Activated CD8-positive, alpha-beta memory T cell treated with anti-CD3 and anti-CD28 coated beads, Interleukin-2, amount 10 ng/mL, durations not matched to agents 7 days and 5 days (primary cell): ENCODE measurements around the gene ZSCAN12. TPM values are rescaled to one million over a fixed set of nuclear protein-coding genes. Genes with fewer than 3 reads are reported as not detected.
"Not testable (repeated sequence)": the region's sequence is repeated elsewhere in the genome, so short reads cannot be mapped to it uniquely, and the experiment has no call there.

ENCODE experiments used
- ATAC-seq: fragments of 150-1000 bp; cut with Tn5 transposase; one replicate; pipeline ENCODE4 v1.10.0; 2021; ENCODE audit warnings: moderate library complexity
- CTCF ChIA-PET: fragments of 350-600 bp; sonication (Branson Sonifier 250); formaldehyde crosslinking; loops from one replicate; lab custom pipeline; 2021; ENCODE audit warnings: antibody characterized with exemption; lab: Charles Lee
- DNase-seq: peaks from one replicate; pipeline ENCODE4 v3.0.0-alpha.2; 2020
- H3K27ac Mint-ChIP-seq: one replicate; pipeline ENCODE4 v1.8.0; 2021; ENCODE audit warnings: mild to moderate bottlenecking, mixed read lengths
- H3K27me3 Mint-ChIP-seq: one replicate; pipeline ENCODE4 v1.8.0; 2021; ENCODE audit warnings: mixed read lengths
- H3K36me3 Mint-ChIP-seq: one replicate; pipeline ENCODE4 v1.8.0; 2021; ENCODE audit warnings: mild to moderate bottlenecking, mixed read lengths
- H3K4me1 Mint-ChIP-seq: one replicate; pipeline ENCODE4 v1.8.0; 2021; ENCODE audit warnings: mixed read lengths
- H3K4me3 Mint-ChIP-seq: one replicate; pipeline ENCODE4 v1.8.0; 2021; ENCODE audit warnings: mild to moderate bottlenecking, moderate library complexity, mixed read lengths
- H3K9me3 Mint-ChIP-seq: one replicate; pipeline ENCODE4 v1.8.0; 2022; ENCODE audit warnings: low read depth, mixed read lengths
- total RNA-seq, 2 experiments: library from RNA; stranded (reverse); gene quantifications; one replicate each; pipeline ENCODE4 v1.2.3, GENCODE V29; 2021

The ZSCAN12 gene
- total RNA-seq, 2 experiments from 2014 or later, result 7.1 to 7.9 TPM

DNA sequence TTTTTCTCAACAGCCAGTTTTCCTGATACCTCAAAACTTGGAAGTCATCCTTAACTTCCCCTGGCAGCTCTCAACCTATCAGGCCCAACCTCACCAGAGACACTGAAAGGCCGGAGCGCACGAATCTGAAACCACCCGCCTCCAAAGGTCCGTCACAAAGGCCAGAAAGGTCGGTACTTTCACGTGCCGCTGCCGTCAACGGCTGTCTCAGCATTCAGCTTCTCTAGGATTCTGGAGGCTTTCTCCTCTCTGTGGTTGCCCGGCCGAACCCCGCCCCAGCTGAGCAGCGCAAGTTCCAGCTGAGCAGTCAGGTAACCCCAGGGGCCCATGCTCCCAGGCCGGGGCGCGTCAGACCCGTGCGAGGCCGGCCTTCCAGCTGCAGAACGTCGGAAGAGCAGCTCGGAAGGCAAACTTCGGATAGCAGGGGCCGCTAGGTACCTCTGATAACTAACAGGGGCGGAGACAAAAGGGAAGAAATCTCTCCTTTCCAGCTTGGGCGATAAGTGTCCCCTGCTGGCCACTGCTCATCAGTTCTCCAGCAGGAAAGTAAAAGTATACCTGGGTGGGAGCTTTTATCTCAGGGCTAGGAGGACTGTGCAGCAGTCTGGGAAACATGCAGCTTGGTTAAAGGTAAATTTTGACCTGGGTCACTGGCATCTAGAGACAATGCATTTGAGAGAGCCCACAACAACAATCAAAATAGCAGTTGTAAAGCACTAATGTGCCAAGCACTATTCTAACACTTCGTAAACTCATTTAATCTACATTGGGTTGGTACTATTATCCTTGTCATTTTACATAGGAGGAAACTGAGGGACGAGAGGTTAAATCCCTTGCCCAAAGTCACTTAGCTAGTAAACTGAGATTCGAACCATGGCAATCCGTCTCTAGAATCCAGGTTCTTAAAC is 16.1 kb downstream of the ZSCAN12 start:
- ATAC-seq (no peak), DNase-seq (no peak)
- Mint-ChIP-seq H3K4me1 (no peaks in the 10 kb centered on the region), H3K9me3 (no peaks in the 10 kb centered on the region), H3K27ac (no peak overlapping the region), H3K27me3 (no peaks in the 10 kb centered on the region), H3K4me3 (no peak overlapping the region), H3K36me3 (peaks cover 84% of the 10 kb centered on the region)
- CTCF ChIA-PET, result interaction anchor here (1.3 kb wide), 2 partner anchors 27 to 45 kb away, joined by 3 read pairs; no protein-coding TSS in a partner anchor

DNA sequence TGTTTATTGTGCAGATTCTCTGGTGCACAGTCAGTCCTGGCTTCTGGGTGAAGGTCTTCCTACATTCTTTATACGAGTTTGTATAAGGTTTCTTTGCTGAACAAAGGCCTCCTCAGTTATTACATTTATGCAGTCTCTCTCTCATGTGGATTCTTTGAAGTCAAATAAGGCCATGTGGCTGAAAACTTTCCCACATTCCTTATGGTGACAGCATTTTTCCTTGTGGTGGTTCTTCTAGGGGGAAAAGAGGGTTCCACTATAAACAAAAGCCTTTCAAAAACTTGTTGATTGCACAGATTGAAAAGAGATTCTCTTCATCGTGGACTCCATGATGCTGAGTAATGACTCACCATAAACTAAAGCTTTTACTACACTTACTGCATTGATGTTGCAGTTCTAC is 19.2 kb downstream of the ZSCAN12 start:
- Mint-ChIP-seq H3K4me3 (no peak overlapping the region), H3K27me3 (no peaks in the 10 kb centered on the region), H3K36me3 (peaks cover 77% of the 10 kb centered on the region), H3K4me1 (no peaks in the 10 kb centered on the region), H3K9me3 (no peaks in the 10 kb centered on the region), H3K27ac (no peak overlapping the region)
- CTCF ChIA-PET, result no interaction called here
- DNase-seq, result no peak
- ATAC-seq, result no peak

DNA sequence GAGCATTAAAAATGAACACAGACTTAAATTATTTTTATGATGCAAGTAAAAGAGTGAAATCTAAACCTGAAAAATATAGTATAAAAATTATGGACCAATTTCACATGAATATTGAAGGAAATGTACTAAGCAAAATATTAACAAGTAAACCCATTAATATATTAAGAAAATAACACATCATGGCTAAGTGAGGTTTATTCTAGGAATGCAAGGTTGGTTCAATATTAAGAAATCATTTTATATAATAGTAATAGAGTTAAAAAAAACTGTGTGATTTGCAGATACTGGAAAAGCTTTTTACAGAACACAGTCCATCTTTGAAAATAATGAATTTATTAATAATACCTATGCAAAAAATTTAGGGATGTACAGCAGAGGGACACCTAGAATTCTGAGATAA is 20.9 kb downstream of the ZSCAN12 start:
- no peaks in the 10 kb centered on the region for H3K9me3 Mint-ChIP-seq
- no peak for DNase-seq
- CTCF ChIA-PET, result interaction anchor here (1.2 kb wide), 1 partner anchor 23 kb away, joined by 4 read pairs; no protein-coding TSS in a partner anchor
- ATAC-seq, result no peak
- peaks cover 64% of the 10 kb centered on the region for H3K36me3 Mint-ChIP-seq
- H3K27ac Mint-ChIP-seq, result no peak overlapping the region
- no peak overlapping the region for H3K4me3 Mint-ChIP-seq
- H3K27me3 Mint-ChIP-seq, result no peaks in the 10 kb centered on the region
- H3K4me1 Mint-ChIP-seq, result no peaks in the 10 kb centered on the region

DNA sequence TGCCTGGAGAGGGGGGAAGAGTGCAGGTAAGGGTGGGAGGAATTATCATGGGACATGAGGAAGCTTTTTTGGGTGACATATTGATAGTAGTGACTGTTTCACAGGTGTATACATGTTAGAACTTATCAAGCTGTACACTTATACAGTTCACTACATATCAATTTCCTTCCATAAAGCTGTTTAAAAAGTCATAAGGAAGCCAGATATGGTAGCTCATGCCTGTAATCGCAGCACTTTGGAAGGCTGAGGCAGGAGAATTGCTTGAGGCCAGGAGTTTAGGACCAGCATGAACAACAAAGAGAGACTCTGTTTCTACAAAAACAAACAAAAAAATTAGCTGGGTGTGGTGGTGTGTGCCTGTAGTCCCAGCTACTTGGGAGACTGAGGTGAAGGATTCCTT is 21.7 kb downstream of the ZSCAN12 start:
- Mint-ChIP-seq H3K9me3 (no peaks in the 10 kb centered on the region), H3K27me3 (no peaks in the 10 kb centered on the region), H3K4me1 (no peaks in the 10 kb centered on the region), H3K36me3 (peaks cover 57% of the 10 kb centered on the region), H3K4me3 (no peak overlapping the region), H3K27ac (no peak overlapping the region)
- CTCF ChIA-PET, result interaction anchor here (1.2 kb wide), 1 partner anchor 22 kb away, joined by 4 read pairs; no protein-coding TSS in a partner anchor
- ATAC-seq (no peak), DNase-seq (no peak)

DNA sequence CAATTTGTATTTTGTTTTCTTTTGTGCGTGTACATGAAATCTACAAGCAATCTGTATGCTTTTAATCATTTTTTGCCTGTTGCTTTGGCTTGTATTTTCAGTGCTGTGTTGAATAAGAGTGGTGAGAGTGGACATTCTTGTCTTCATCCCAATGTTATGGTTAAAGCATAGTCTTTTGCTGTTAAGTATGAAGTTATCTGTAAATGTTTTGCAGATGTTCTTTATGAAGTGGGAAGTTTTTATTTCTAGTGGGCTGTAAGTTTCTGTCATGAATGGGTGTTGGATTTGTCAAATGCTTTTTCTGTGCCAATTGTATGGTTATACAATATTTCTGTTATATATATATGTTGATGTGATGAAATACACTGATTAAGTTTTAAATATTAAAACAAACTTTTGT is 25.6 kb downstream of the ZSCAN12 start:
- CTCF ChIA-PET, result no interaction called here
- H3K27ac Mint-ChIP-seq, result no peak overlapping the region
- H3K36me3 Mint-ChIP-seq, result peaks cover 22% of the 10 kb centered on the region
- H3K9me3 Mint-ChIP-seq, result no peaks in the 10 kb centered on the region
- no peaks in the 10 kb centered on the region for H3K4me1 Mint-ChIP-seq
- no peak for DNase-seq
- no peak for ATAC-seq
- H3K4me3 Mint-ChIP-seq, result no peak overlapping the region
- no peaks in the 10 kb centered on the region for H3K27me3 Mint-ChIP-seq

DNA sequence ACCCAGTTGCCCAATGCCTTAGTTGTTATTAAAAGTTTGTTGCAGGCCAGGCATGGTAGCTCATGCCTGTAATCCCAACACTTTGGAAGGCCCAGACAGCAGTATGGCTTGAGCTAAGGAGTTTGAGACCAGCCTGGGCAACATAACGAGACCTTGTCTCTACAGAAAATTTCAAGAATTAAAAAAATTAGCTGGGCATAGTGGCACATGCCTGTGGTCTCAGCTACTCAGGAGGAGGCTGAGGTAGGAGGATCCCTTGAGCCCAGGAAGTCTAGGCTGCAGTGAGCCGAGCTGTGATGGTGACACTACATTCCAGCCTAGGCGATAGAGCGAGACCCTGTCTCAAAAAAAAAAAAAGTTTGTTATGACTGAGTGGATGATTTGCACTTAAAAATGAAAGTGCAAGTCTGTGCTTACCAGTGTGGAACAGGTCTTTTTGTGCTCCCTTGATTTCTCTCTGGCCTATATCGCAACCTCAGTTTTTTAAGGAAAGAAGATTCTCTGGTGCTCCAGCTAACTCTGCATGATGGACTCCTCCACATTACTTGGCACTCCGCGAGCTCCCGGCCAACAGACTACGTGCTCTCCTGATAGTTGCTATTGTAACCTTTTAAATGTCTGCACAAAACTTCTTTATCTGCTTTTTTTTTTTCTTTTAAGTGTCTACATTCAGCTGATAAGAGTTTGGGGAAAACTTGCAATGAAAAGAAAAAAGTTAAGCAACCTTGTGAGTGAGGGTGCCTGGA is 27.7 kb downstream of the ZSCAN12 start:
- H3K27me3 Mint-ChIP-seq, result no peaks in the 10 kb centered on the region
- H3K9me3 Mint-ChIP-seq, result no peaks in the 10 kb centered on the region
- H3K36me3 Mint-ChIP-seq, result peaks cover 9% of the 10 kb centered on the region
- no peak overlapping the region for H3K4me3 Mint-ChIP-seq
- CTCF ChIA-PET, result interaction anchor here (0.6 to 1.8 kb wide), 2 partner anchors 14 to 16 kb away, joined by 3 to 11 read pairs; no protein-coding TSS in a partner anchor
- DNase-seq, result no peak
- no peak for ATAC-seq
- H3K4me1 Mint-ChIP-seq, result no peaks in the 10 kb centered on the region
- no peak overlapping the region for H3K27ac Mint-ChIP-seq

DNA sequence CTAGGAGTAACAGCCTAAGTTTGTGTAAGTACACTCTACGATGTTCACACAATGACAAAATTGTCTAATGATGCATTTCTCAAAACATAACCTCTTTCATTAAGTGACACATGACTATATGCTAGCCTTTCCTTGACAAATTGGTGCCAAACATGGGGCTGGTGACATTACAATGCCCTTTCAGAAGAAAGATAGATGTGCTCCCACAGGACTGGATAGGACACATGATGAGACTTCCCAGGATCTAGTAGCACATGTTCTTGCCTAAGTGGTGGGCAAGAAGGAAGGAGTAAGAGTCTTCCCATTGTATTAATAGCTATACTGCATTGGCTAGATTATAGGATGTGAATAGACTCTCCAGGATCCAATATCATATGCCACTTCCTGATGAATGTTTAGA is 28.3 kb downstream of the ZSCAN12 start:
- no peak for DNase-seq
- Mint-ChIP-seq H3K27ac (no peak overlapping the region), H3K27me3 (no peaks in the 10 kb centered on the region), H3K36me3 (peaks cover 12% of the 10 kb centered on the region), H3K9me3 (no peaks in the 10 kb centered on the region), H3K4me3 (no peak overlapping the region), H3K4me1 (no peaks in the 10 kb centered on the region)
- no peak for ATAC-seq
- CTCF ChIA-PET, result interaction anchor here (1.8 kb wide), 1 partner anchor 16 kb away, joined by 11 read pairs; no protein-coding TSS in a partner anchor

DNA sequence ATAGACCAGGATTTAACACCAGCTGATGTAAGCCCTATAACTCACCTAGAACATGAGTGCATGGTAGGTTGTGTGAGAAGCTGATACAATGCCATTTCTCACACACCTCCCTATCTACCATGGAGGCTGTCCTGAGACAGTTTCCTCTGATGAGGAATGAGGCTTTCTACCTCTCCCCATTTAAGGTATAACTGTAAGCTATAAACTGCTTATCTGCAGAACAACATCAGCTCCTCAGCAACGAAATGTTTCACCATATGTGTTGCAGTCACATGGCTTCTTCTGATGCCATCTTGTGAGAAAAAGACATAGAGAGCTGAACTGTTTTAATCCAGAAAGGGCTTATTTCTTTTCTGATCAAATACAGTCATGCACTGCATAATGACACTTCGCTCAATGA is 29.1 kb downstream of the ZSCAN12 start:
- no peak overlapping the region for H3K4me3 Mint-ChIP-seq
- ATAC-seq (no peak), DNase-seq (no peak)
- H3K36me3 Mint-ChIP-seq, result peaks cover 16% of the 10 kb centered on the region
- H3K27ac Mint-ChIP-seq, result no peak overlapping the region
- no peaks in the 10 kb centered on the region for H3K9me3 Mint-ChIP-seq
- H3K4me1 Mint-ChIP-seq, result no peaks in the 10 kb centered on the region
- CTCF ChIA-PET, result interaction anchor here (0.9 kb wide), 1 partner anchor 11 kb away, joined by 5 read pairs; no protein-coding TSS in a partner anchor
- H3K27me3 Mint-ChIP-seq, result no peaks in the 10 kb centered on the region

DNA sequence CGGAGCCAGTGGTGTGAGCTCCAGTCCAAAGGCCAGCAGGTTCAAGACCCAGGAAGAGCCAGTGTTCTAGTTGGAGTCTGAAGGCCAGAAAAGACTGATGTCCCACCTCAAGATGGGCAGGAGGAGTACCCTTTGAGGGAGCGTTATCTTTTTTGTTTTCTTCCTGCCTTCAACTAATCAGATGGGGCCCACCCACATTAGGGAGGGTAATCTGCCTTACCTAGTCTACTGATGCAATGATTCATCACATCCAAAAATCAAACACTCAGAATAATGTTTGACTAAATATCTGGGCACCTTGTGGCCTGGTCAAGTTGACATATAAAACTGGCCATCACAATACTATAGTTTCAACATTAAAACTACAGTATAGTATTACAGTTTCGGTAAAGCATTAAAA is 30.1 kb downstream of the ZSCAN12 start:
- H3K27me3 Mint-ChIP-seq, result no peaks in the 10 kb centered on the region
- ATAC-seq (no peak), DNase-seq (no peak)
- no peak overlapping the region for H3K4me3 Mint-ChIP-seq
- H3K36me3 Mint-ChIP-seq, result peaks cover 19% of the 10 kb centered on the region
- no peak overlapping the region for H3K27ac Mint-ChIP-seq
- H3K4me1 Mint-ChIP-seq, result no peaks in the 10 kb centered on the region
- CTCF ChIA-PET, result no interaction called here
- H3K9me3 Mint-ChIP-seq, result no peaks in the 10 kb centered on the region

DNA sequence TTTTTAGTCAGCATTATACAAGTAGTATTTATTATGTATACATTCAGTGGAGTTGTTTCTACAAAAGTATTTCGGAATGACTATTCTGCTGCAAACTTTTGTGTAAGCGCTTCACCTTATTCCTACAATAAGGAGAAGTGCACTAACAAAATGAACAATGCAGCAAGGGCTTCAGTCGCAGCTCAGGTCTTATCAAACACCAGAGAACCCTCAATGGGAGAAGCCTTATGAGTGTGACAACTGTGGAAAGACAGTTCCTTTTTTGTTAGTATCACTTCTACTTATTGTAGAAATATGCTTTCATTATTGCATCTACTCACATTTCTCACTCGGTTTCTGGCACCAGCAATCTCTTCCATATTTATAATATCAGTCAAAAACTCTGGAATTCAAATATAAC is 31.0 kb downstream of the ZSCAN12 start:
- Mint-ChIP-seq H3K36me3 (peaks cover 24% of the 10 kb centered on the region), H3K27ac (no peak overlapping the region), H3K9me3 (no peaks in the 10 kb centered on the region), H3K27me3 (no peaks in the 10 kb centered on the region), H3K4me3 (no peak overlapping the region), H3K4me1 (no peaks in the 10 kb centered on the region)
- DNase-seq (no peak), ATAC-seq (no peak)
- CTCF ChIA-PET, result no interaction called here

DNA sequence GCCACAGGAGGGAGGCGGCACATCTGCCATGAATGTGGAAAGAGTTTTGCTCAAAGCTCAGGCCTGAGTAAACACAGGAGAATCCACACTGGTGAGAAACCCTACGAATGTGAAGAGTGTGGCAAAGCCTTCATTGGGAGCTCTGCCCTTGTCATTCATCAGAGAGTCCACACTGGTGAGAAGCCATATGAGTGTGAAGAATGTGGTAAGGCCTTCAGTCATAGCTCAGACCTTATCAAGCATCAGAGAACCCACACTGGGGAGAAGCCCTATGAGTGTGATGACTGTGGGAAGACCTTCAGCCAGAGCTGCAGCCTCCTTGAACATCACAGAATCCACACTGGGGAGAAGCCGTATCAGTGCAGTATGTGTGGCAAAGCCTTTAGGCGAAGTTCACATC is 34.0 kb downstream of the ZSCAN12 start:
- H3K36me3 Mint-ChIP-seq, result peaks cover 24% of the 10 kb centered on the region
- ATAC-seq, DNase-seq, H3K4me3 Mint-ChIP-seq, H3K27ac Mint-ChIP-seq, H3K27me3 Mint-ChIP-seq, H3K9me3 Mint-ChIP-seq, H3K4me1 Mint-ChIP-seq: not testable (repeated sequence)
- CTCF ChIA-PET, result interaction anchor here (1.2 to 1.5 kb wide), 2 partner anchors 9 to 16 kb away, joined by 3 read pairs; no protein-coding TSS in a partner anchor

DNA sequence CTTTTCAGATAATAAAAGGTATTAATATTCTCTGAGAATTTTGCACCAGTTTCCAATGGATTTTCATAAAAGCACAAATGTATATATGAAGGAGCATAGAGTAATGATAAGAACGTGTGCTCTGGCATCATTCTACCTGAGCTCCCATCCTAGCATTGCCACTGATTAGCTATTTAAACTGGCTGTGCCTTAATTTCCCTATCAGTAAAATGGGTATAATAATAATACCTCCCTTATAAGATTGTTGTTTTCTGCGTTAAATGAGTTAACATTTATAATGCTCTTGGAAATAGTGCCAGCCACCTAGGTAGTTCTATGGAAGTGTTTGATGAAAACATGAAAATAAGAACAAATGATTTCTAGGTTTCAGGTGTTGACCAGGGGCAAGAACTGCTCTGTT is 38.6 kb downstream of the ZSCAN12 start:
- Mint-ChIP-seq H3K27me3 (no peaks in the 10 kb centered on the region), H3K36me3 (peaks cover 17% of the 10 kb centered on the region), H3K4me3 (no peak overlapping the region), H3K4me1 (peaks cover 7% of the 10 kb centered on the region), H3K9me3 (no peaks in the 10 kb centered on the region), H3K27ac (no peak overlapping the region)
- CTCF ChIA-PET, result no interaction called here
- DNase-seq, result no peak
- no peak for ATAC-seq

DNA sequence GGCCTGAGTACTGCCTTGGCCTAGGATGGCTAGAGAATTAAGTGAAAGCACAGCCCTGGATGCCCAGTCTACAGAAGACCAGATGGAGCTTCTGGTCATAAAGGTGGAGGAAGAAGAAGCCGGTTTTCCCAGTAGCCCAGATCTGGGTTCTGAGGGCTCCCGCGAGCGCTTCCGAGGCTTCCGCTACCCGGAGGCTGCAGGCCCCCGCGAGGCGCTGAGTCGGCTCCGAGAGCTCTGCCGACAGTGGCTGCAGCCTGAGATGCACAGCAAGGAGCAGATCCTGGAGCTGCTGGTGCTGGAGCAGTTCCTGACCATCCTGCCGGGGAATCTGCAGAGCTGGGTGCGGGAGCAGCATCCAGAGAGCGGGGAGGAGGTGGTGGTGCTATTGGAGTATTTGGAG is 40.0 kb downstream of the ZSCAN12 start:
- not testable (repeated sequence) for H3K27ac Mint-ChIP-seq, H3K9me3 Mint-ChIP-seq, DNase-seq, H3K4me3 Mint-ChIP-seq, ATAC-seq, H3K27me3 Mint-ChIP-seq, H3K36me3 Mint-ChIP-seq
- CTCF ChIA-PET, result interaction anchor here (1.3 kb wide), 1 partner anchor 11 kb away, joined by 5 read pairs; no protein-coding TSS in a partner anchor
- H3K4me1 Mint-ChIP-seq, result peaks cover 15% of the 10 kb centered on the region
